Diencephalon (tissue), 1 donor: ENCODE data around the gene KIR2DL4. TPM values are rescaled to one million over a fixed set of nuclear protein-coding genes. Genes with fewer than 3 reads are reported as not detected.

Experiments used
- small RNA-seq: library from RNA; depleted of rRNA; stranded (forward); fragments of <200 nt; gene quantifications from one replicate; pipeline ENCODE3, GENCODE V24; 2014
- total RNA-seq: library from RNA; depleted of rRNA; stranded (reverse); fragments of >200 nt; gene quantifications from one replicate; pipeline ENCODE4 v1.2.3, GENCODE V29; 2014

KIR2DL4 gene
- not detected for total RNA-seq

GRCh38 chr19:54803410-54803809, at the start of gene KIR2DL4:
KIR2DL4 (plus strand) TSS chr19:54803610; CDS start chr19:54803652, 42 bp downstream.

GRCh38 chr19:54769646-54770045, 33.8 kb upstream of the KIR2DL4 start, which contains the start of gene KIR2DL1:
KIR2DL1 (plus strand) TSS chr19:54769793; CDS start chr19:54769851, 58 bp downstream.

GRCh38 chr19:54816251-54816650, 12.8 kb downstream of the KIR2DL4 start, which contains the start of gene KIR3DL1:
KIR3DL1 (plus strand) TSS chr19:54816468.

GRCh38 chr19:54832496-54832895, 29.1 kb downstream of the KIR2DL4 start, which contains the start of gene KIR2DS4:
KIR2DS4 (plus strand) TSS chr19:54832676.

GRCh38 chr19:54850061-54850640, 46.7 kb downstream of the KIR2DL4 start, which contains the start of gene KIR3DL2:
KIR3DL2 (plus strand) TSS chr19:54850443; CDS start chr19:54850476, 33 bp downstream.

Small RNA genes lying within 50 kb of the gene (small RNA-seq; reads per million reads assigned to genes)
- not detected for gene KIR3DP1

Other genes starting within 250 kb of the KIR2DL4 start
- gene LILRA2, start 229.8 kb upstream of the KIR2DL4 start, total RNA-seq, result 0.46 TPM
- 0.23 TPM for gene LILRA1, start 210.0 kb upstream of the KIR2DL4 start, total RNA-seq
- 0.46 TPM for gene LILRB1, start 173.1 kb upstream of the KIR2DL4 start, total RNA-seq
- gene LILRB4, start 140.6 kb upstream of the KIR2DL4 start, total RNA-seq, result 2.3 TPM
- gene KIR3DL3, start 79.2 kb upstream of the KIR2DL4 start, total RNA-seq, result not detected
- gene KIR2DL3, start 65.1 kb upstream of the KIR2DL4 start, total RNA-seq, result not detected
- not detected for gene KIR2DL1, start 33.8 kb upstream of the KIR2DL4 start, total RNA-seq
- not detected for gene KIR3DL1, start 12.9 kb downstream of the KIR2DL4 start, total RNA-seq
- not detected for gene KIR2DS4, start 29.1 kb downstream of the KIR2DL4 start, total RNA-seq
- gene KIR3DL2, start 46.8 kb downstream of the KIR2DL4 start, total RNA-seq, result not detected
- gene FCAR, start 70.6 kb downstream of the KIR2DL4 start, total RNA-seq, result 0.92 TPM
- not detected for gene NCR1, start 102.5 kb downstream of the KIR2DL4 start, total RNA-seq
- gene NLRP7, start 143.9 kb downstream of the KIR2DL4 start, total RNA-seq, result not detected
- gene NLRP2, start 162.8 kb downstream of the KIR2DL4 start, total RNA-seq, result 12.7 TPM
- 0.23 TPM for gene GP6, start 234.7 kb downstream of the KIR2DL4 start, total RNA-seq